DMS114 treated with DMSO at 0.1 percent for 48 hours (cell line): ENCODE measurements around the gene ANKRD65.
"Not testable (repeated sequence)": the region's sequence is repeated elsewhere in the genome, so short reads cannot be mapped to it uniquely, and the experiment has no call there.

Experiments used
- DNase-seq: peaks from one replicate; lab custom pipeline; 2025; ENCODE audit not compliant: unreplicated experiment; lab: John Stamatoyannopoulos, UW

The ANKRD65 gene

GRCh38 chr1:1430992-1431844 lies 10.1 kb upstream of the ANKRD65 start:
- DNase-seq, result no peak

GRCh38 chr1:1430114-1430982 lies 9.3 kb upstream of the ANKRD65 start:
- no peak for DNase-seq

GRCh38 chr1:1429671-1430073 lies 8.6 kb upstream of the ANKRD65 start:
- no peak for DNase-seq

- not testable (repeated sequence) for DNase-seq
Measured at GRCh38 chr1:1428967-1429366, 7.9 kb upstream of the ANKRD65 start.

GRCh38 chr1:1428174-1428573 lies 7.1 kb upstream of the ANKRD65 start:
- no peak for DNase-seq

- DNase-seq, result no peak
Measured at GRCh38 chr1:1427820-1428148, 6.7 kb upstream of the ANKRD65 start.

- no peak for DNase-seq
Measured at GRCh38 chr1:1427106-1427819, 6.2 kb upstream of the ANKRD65 start.

GRCh38 chr1:1426496-1427105 lies 5.5 kb upstream of the ANKRD65 start:
- no peak for DNase-seq

- DNase-seq, result no peak
Measured at GRCh38 chr1:1425753-1426495, 4.8 kb upstream of the ANKRD65 start.

- no peak for DNase-seq
Measured at GRCh38 chr1:1425426-1425752, 4.3 kb upstream of the ANKRD65 start.

GRCh38 chr1:1424707-1425106 lies 3.6 kb upstream of the ANKRD65 start:
- DNase-seq, result no peak

- DNase-seq, result no peak
Measured at GRCh38 chr1:1423245-1423597, 2.1 kb upstream of the ANKRD65 start.

GRCh38 chr1:1422465-1423244 lies 1.6 kb upstream of the ANKRD65 start:
- DNase-seq, result no peak

- DNase-seq, result no peak
Measured at GRCh38 chr1:1421907-1422464, 910 bp upstream of the ANKRD65 start.

- no peak for DNase-seq
Measured at GRCh38 chr1:1420654-1421141, 378 bp downstream of the ANKRD65 start.

- no peak for DNase-seq
Measured at GRCh38 chr1:1419813-1420653, 1.0 kb downstream of the ANKRD65 start.

- DNase-seq, result no peak
Measured at GRCh38 chr1:1419363-1419812, 1.7 kb downstream of the ANKRD65 start.
